ENCODE data around the gene SMIM14. TPM values are rescaled to one million over a fixed set of nuclear protein-coding genes. Genes with fewer than 3 reads are reported as not detected.

SMIM14 gene
- total and polyA plus RNA-seq, 8 donors: 52.9 to 67.8 (median 55.4) TPM

- TF ChIP-seq CTCF (IDR thresholded peaks at IDR 0.05): no peak
- ATAC-seq (no peak), DNase-seq (no peak)
- Histone ChIP-seq H3K27ac (no peak overlapping the region), H3K4me3 (no peak overlapping the region), H3K27me3 (no peaks in the 10 kb centered on the region), H3K4me1 (peaks cover 0 to 20% of the 10 kb centered on the region in 2 donors), H3K36me3 (no peaks in the 10 kb centered on the region), H3K9me3 (no peaks in the 10 kb centered on the region)
- intact Hi-C loops (cut with DNase I): no loop called here
Observed at GRCh38 chr4:39641451-39641850, 2.8 kb upstream of the SMIM14 start.

- H3K27me3 ChIP-seq: no peaks in the 10 kb centered on the region
- peaks cover 0 to 8% of the 10 kb centered on the region in 2 donors for H3K36me3 ChIP-seq
- intact Hi-C loops (cut with DNase I): loop anchor here in 1 of 2 donors (10.0 kb wide), 1 partner anchor 113 kb away; the partner anchor contains the start of gene UGDH
- TF ChIP-seq CTCF (IDR thresholded peaks at IDR 0.05): no peak
- no peaks in the 10 kb centered on the region for H3K9me3 ChIP-seq
- ATAC-seq: peak; percentile 50
- peak; percentile 65 to 86 (median 71) for DNase-seq
- peak overlapping the region; percentile 97 to 99 for H3K27ac ChIP-seq
- H3K4me3 ChIP-seq: peak overlapping the region; percentile 81 to 91
- peaks cover 5 to 41% of the 10 kb centered on the region in 2 donors for H3K4me1 ChIP-seq
Observed at GRCh38 chr4:39637586-39638353, 895 bp downstream of the SMIM14 start.

GRCh38 chr4:39637221-39637585 is 1.5 kb downstream of the SMIM14 start:
- peaks cover 0 to 8% of the 10 kb centered on the region in 2 donors for H3K36me3 ChIP-seq
- H3K9me3 ChIP-seq: no peaks in the 10 kb centered on the region
- intact Hi-C loops (cut with DNase I): loop anchor here in 1 of 2 donors (10.0 kb wide), 1 partner anchor 112 kb away; the partner anchor contains the start of gene UGDH
- ATAC-seq (no peak), DNase-seq (no peak)
- TF ChIP-seq CTCF (IDR thresholded peaks at IDR 0.05): no peak
- H3K27ac ChIP-seq: peak overlapping the region; percentile 97 to 99
- H3K27me3 ChIP-seq: no peaks in the 10 kb centered on the region
- peaks cover 5 to 41% of the 10 kb centered on the region in 2 donors for H3K4me1 ChIP-seq
- peak overlapping the region; percentile 81 to 91 for H3K4me3 ChIP-seq

GRCh38 chr4:39636531-39637184 is 2.0 kb downstream of the SMIM14 start:
- DNase-seq: no peak
- H3K27ac ChIP-seq: peak overlapping the region; percentile 97 to 99
- no peaks in the 10 kb centered on the region for H3K27me3 ChIP-seq
- peak overlapping the region; percentile 81 to 91 for H3K4me3 ChIP-seq
- intact Hi-C loops (cut with DNase I): loop anchor here in 1 of 2 donors (10.0 kb wide), 1 partner anchor 112 kb away; the partner anchor contains the start of gene UGDH
- no peak for ATAC-seq
- H3K9me3 ChIP-seq: no peaks in the 10 kb centered on the region
- no peak for TF ChIP-seq CTCF (IDR thresholded peaks at IDR 0.05)
- peaks cover 0 to 8% of the 10 kb centered on the region in 2 donors for H3K36me3 ChIP-seq
- H3K4me1 ChIP-seq: peaks cover 5 to 41% of the 10 kb centered on the region in 2 donors

- ATAC-seq: peak; percentile 1
- Histone ChIP-seq H3K9me3 (no peaks in the 10 kb centered on the region), H3K27ac (peak overlapping the region; percentile 20 to 22), H3K4me3 (no peak overlapping the region), H3K4me1 (peaks cover 5 to 35% of the 10 kb centered on the region in 2 donors), H3K27me3 (no peaks in the 10 kb centered on the region), H3K36me3 (peaks cover 0 to 8% of the 10 kb centered on the region in 2 donors)
- intact Hi-C loops (cut with DNase I): loop anchor here in 1 of 2 donors (10.0 kb wide), 1 partner anchor 110 kb away; the partner anchor contains the start of gene UGDH
- DNase-seq: peak in 2 of 4 donors; percentile 48 to 52
- TF ChIP-seq CTCF (IDR thresholded peaks at IDR 0.05): no peak
Observed at GRCh38 chr4:39635023-39635422, 3.6 kb downstream of the SMIM14 start.

Data from left lung (tissue), 10 donors.